GM12892 (cell line): Measurements from ENCODE around the gene KLHL34. TPM values are rescaled to one million over a fixed set of nuclear protein-coding genes. Genes with fewer than 3 reads are reported as not detected.

Experiments
- DNase-seq: peaks from one replicate; pipeline ENCODE4 v3.0.0; 2011; ENCODE audit not compliant: insufficient read length
- FAIRE-seq: peaks from 2 replicates; lab custom pipeline; 2011; peaks lifted over from hg19 to GRCh38; lab: Jason Lieb, UNC
- POLR2A ChIP-seq: IDR thresholded peaks from 2 replicates; pipeline ENCODE4 v1.6.1; 2011; ENCODE audit warnings: low read depth, low read length, control low read depth
- POLR2AphosphoS5 ChIP-seq: IDR thresholded peaks from 2 replicates; pipeline ENCODE4 v1.6.1; 2011; ENCODE audit warnings: low read depth, low read length, control low read depth
- TAF1 ChIP-seq: IDR thresholded peaks from 2 replicates; pipeline ENCODE4 v1.6.1; 2011; ENCODE audit warnings: low read depth, mild to moderate bottlenecking, control low read depth, low read length, borderline replicate concordance
- polyA plus RNA-seq: library from polyadenylated mRNA; unstranded; fragments of >200 nt; gene quantifications from one replicate; pipeline ENCODE4 v1.2.1, GENCODE V29; 2012; ENCODE audit warnings: missing spikeins, inconsistent platforms; ENCODE audit not compliant: missing spikeins

Gene KLHL34, protein sequence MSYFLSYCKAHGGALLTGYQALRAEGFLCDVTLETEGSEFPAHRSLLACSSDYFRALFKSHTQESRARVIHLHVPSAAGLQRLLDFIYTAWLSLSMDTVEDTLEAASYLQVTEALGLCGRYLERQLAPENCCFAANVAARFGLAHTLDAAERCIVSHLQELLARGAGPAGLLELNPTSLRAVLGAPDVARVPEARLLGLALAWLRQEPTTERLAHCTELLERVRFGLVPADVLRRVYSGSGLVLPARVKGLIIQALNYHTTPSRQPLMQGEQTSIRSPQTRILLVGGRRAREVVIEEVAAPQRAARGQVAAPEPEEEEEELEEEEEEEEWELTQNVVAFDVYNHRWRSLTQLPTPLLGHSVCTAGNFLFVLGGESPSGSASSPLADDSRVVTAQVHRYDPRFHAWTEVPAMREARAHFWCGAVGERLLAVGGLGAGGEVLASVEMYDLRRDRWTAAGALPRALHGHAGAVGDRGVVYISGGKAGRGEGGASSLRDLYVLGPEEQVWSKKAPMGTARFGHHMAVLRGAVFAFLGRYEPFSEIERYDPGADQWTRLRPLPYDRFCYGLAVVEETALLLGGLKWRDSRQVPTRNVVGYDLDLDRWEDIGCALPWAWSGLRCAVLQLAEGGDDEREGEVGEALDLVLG
- not detected for polyA plus RNA-seq

DNA sequence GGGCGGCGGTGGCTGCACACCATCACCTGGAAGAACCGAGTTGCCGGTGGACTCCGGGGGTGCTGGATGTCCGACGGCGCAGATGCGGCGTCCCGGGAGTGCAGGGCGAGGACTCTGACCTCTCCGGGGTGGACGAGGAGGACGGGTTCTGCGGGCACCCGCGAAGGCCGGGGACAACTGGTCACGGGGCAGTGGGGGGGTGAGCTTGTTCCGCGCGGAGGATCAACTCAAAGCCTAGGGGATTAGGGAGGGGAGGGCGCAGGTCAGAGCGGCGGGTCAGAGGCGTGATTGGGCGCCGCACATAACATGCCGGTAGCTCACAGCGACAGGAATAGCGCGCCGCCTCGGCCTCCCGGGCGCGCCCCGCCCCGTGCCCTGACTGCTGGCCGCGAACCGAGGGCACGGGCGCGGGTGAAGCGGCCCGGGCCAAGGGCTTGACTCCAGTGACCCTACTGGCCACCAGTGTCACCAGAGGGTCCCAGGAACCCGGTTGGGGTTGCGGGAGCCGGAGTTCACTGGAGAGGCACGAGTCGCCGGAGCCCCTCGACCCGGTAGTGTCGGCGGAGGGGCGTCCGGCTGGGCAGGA lies at the start of gene KLHL34:
KLHL34 (minus strand) TSS at position 179 of the 586 bp plus-strand sequence. CDS start 542 bp downstream, outside the sequence.
- TF ChIP-seq POLR2A (no peak), TAF1 (no peak), POLR2AphosphoS5 (no peak)
- FAIRE-seq (no peak), DNase-seq (no peak)

DNA sequence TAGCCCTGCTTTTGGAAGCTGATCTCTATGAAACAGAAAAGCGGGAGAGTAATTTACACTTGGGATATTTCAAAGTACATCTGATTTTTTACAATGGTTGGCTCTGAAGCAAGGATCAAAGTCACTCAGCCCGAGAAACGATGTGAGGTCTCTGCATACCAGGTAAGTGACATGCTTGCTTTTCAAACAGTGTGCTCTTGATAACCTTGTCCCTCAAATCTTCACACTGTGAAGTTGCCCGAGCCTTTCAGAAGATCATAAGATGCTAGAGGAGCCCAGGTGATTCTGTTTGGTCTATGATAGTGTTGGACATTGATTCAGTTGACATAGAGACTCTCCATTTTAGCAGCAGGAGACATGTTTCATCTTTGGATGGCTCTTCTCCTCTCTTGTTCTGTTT lies 47.1 kb upstream of the KLHL34 start:
- FAIRE-seq, result no peak
- DNase-seq, result no peak
- TF ChIP-seq POLR2A (no peak), TAF1 (no peak), POLR2AphosphoS5 (no peak)

DNA sequence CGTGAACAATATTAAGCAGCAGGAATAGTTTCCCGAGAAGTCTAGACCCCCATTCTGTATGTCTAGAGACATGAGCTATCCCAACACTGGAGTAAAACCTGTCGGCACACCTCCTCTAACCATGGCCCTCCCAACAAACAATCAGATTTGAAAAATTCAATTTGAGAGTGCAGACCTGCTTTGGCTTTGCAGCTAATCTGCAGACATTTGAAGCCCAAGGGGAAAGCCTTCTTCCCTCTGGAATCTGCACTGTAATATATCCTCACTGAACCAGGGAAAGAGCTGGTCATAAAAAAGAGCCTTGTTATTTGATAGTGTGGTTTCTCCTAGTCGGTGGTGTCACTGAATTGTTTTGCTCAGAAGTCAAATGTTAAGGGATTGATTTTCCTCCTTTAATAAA lies 44.6 kb upstream of the KLHL34 start:
- TF ChIP-seq POLR2A (no peak), TAF1 (no peak), POLR2AphosphoS5 (no peak)
- no peak for FAIRE-seq
- no peak for DNase-seq

DNA sequence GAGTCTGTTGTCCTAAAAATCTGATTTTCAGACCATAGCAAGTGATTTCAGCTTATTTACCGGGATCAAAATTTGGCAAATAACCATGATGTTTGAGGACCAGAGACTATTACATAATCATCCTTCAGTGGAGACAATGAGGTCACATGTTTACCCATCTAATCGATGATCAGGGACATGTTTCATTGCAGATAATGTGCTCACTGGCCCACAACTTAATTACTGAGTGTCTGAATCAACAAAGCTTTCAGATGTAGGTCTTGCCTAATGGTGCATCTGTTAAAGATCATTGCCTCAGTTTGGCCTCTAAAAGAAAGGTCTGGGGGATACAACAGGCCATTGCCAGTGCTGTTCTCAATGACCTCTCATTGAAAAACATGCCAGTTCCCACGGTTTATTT lies 42.8 kb upstream of the KLHL34 start:
- FAIRE-seq, result no peak
- no peak for TF ChIP-seq POLR2AphosphoS5
- no peak for TF ChIP-seq POLR2A
- no peak for TF ChIP-seq TAF1
- DNase-seq, result no peak

DNA sequence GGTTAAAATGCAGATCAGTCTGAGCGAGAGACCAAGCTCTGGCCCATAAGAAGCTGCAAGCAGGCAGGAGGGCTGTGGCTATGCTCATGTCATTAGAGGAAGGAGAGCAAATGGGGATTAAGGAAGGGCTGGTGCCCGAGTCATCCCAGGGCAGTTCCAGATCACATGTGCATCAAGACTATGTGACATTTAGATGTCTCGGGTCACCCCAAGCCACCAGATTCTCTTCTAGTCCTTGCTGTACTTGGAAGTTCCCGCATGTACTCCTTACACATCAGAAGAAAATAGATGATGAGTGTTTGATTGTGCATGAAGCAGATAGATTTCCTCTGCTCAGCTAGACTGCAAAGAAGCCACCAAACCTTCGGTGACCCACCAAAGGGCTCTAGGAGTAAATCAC lies 42.1 kb upstream of the KLHL34 start:
- FAIRE-seq (no peak), DNase-seq (no peak)
- TF ChIP-seq POLR2AphosphoS5, result no peak
- TF ChIP-seq POLR2A, result no peak
- TF ChIP-seq TAF1, result no peak

DNA sequence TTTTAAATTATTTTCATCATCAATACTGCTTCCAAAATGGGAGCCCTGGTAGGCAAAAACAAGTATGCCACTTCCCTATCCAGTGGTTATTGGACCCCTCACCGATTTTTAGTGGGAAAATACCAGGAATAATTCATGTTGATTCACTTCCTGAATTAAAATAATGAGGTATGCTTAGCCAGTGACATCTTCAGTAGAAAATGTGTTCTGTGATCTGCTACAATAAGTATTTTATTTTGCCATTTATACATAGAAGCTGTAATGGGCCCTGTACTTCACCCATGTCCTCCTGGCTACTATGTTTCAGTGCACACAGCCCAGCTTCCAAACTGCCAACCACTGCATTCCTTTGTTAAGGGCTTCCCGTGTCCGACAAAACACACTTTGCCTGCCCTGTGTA lies 41.0 kb upstream of the KLHL34 start:
- no peak for TF ChIP-seq TAF1
- no peak for TF ChIP-seq POLR2A
- no peak for TF ChIP-seq POLR2AphosphoS5
- DNase-seq (no peak), FAIRE-seq (no peak)

DNA sequence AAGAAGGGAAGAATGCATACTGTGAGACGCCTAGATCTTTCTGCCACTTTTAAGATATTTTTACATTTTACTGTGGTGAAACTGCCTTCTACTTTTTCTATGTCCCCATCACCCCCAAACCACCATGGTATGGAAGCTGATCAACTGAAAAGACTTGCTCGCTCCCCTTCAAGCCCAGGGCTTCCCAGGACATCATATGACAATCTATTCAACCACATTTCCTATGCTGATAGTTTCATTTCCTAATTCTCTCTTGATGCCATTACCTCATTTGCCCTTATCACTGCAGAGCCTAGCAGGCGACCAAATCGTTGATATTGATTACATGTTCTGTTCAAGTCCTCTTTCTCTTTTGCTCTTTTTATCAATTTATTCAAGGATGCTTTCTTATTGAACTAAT lies 40.1 kb upstream of the KLHL34 start:
- no peak for DNase-seq
- TF ChIP-seq POLR2A (no peak), POLR2AphosphoS5 (no peak), TAF1 (no peak)

DNA sequence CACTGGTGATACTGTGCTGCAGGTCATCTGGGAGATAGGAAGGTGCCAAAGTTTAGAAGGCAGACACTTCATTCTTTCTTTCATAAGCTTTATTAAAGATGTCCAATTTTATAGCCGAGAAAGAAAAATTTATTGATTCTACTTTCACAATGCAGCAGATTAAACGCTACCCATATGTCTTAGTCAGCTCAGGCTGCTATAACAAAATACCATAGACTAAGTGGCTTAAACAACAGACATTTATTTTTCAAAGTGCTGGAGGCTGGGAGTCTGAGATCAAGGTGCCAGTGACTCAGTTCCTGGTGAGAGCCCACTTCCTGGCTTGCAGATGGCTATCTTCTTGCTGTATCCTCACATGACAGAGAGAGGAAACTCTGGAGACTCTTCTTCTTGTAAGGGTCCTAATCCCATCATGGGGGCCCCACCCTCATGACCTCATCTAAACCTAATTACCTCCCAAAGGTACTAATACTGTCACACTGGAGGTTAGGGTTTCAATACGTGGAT lies 33.4 kb upstream of the KLHL34 start:
- FAIRE-seq, result no peak
- no peak for DNase-seq
- TF ChIP-seq POLR2AphosphoS5 (no peak), POLR2A (no peak), TAF1 (no peak)

More for the DNA sequence above, 40.1 kb upstream of the KLHL34 start:
- FAIRE-seq, result no peak

DNA sequence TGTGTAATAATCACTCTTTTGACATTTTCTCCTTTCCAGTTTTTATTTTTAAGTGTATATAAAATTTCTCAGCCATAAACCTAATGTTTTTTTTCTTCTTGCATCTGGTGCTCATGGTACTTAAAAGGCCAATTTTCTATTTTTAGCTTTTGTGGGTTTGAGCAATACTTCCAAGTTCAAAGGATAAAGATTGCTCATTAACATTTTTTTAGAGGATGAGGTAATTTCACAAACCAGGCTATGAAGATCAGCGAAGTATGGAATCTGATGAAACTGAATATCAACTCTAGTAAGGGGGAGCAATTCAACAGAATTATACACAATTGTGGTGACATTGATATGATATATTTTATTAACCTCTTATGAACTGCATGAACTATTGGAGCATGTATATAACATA lies 25.8 kb upstream of the KLHL34 start:
- FAIRE-seq (no peak), DNase-seq (no peak)
- TF ChIP-seq POLR2A, result no peak
- no peak for TF ChIP-seq TAF1
- no peak for TF ChIP-seq POLR2AphosphoS5

DNA sequence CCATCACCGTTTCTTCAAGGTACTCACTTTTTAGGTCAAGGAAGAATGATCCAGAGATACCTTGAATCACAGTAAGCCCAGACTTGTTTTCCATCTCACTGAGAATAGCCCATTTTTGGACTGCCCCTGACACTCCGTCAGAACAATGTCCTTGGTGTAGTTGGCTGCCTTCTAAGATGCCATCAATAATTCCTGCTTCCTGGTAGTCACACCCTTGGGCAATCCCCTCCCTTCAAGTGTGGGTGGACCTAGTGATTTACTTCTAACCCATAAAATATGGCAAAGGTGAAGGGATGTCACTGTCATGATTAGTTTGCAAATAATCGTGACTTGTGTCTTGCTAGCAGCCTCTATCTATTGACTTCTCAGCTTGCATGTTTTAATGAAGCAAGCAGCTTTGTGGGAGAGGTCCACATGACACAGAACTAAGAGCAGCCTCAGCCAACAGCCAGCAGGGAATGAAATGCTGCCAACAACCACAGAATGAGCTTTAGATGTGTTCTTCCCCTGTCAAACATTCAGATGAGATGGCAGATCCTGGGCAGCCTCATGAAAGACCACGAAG lies 20.0 kb upstream of the KLHL34 start:
- TF ChIP-seq POLR2A (no peak), POLR2AphosphoS5 (no peak), TAF1 (no peak)
- FAIRE-seq, result no peak
- DNase-seq, result no peak

DNA sequence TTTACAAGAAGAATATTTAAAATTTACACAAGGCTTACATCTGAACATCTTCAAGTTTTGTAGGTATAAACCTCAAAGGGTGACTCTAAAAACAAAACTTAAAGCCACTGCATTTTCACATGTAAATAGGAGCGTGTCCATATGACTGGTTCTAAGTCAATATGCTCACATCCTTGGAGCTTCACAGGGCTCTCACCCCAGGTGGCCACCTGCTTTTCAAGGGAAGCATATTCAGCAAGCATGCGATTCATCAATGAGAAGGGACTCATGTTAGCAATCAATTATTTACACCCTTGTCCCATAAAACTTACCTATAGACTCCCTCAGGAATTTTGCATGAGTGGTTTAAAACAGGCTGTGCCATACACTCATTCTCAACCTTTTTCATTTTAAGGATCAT lies 17.8 kb upstream of the KLHL34 start:
- DNase-seq, result no peak
- TF ChIP-seq TAF1 (no peak), POLR2A (no peak), POLR2AphosphoS5 (no peak)
- no peak for FAIRE-seq
